HG03103 (cell line): ENCODE measurements around the gene TEAD1.
"Not testable (repeated sequence)": the region's sequence is repeated elsewhere in the genome, so short reads cannot be mapped to it uniquely, and the experiment has no call there.

ENCODE experiments used
- ATAC-seq: cut with Tn5 transposase; IDR thresholded peaks from one replicate; pipeline ENCODE4 v1.9.1; 2021; ENCODE audit warnings: low read depth; ENCODE audit not compliant: unreplicated experiment

The TEAD1 gene

DNA sequence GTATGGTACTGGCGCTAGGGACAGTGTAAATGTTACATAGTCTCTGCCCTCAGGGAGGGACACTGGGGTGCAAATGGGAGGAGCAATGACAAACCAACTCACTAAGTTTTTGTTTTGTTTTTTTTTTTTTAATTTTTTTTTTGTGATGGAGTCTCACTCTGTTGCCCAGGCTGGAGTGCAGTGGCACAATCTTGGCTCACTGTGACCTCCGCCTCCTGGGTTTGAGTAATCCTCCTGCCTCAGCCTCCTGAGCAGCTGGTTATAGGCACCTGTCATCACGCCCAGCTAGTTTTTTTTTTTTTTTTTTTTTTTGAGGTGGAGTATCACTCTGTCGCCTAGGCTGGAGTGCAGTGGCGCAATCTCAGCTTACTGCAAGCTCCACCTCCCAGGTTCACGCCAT lies 83.9 kb downstream of the TEAD1 start:
- not testable (repeated sequence) for ATAC-seq

DNA sequence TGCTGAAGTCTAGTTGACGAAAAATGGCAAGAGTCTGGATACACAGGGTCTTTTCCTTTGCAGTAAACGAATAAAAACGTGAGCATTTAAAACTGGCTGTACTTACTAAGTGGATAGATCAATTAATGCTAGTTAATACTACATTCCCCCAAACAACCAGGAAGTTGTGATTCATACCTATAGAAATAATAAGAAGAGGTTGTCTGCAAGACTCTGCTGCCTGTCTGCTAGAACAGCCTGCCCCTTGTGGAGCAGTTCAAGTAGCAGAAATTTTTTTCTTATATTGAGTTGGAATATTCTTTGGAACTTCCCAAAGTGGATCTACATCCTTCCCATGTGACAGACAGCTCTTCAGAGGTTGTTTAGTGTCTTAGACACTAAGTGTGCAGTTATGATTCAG lies 86.8 kb downstream of the TEAD1 start:
- ATAC-seq = no peak

DNA sequence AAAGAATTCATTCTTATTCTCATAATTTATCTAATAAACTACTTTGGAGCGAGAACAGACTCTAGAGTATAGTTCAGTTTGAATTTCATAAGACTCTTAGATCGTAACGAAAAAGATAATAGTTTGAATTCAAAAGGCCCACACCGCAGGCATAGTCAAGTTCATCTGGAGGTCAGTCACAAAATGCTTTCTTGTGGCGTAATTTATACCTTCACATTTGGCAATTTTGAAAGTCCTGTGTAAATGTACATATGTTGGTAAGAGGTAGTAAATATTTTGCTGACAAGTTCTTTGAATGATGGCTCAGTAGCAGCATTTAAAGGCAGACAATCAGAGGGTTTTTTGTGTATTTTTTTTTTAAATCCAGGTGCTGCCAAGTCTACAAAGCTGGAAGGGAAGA lies 88.1 kb downstream of the TEAD1 start:
- no peak for ATAC-seq

DNA sequence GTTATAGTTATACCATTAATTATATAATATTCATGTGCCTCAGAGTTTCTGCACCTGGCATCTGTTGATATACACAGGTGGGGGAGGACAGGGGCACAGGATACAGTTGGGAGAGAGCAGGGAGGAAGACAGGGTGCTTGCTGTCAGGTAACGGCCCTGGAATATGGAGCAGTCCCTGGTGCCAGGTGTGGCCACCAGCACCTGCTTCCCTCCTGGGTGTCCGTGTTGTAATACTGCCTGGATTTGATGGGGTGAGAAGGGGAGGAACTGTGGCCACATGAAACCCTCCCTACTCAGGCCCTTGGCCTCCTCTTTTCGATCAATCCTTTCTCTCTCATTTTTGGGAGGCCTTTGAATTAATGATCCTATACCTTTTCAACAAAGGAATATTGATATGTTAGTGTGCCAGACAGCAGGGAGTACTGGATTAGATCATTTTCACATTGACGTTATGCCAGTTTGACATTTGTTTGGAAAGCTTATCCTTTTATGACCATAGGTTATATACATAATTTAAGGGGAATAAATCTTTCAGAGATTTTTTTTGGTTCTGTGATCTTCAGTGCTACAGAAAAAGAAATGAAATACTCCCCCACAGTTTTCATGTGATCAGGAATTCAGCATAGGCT lies 88.6 kb downstream of the TEAD1 start:
- no peak for ATAC-seq

DNA sequence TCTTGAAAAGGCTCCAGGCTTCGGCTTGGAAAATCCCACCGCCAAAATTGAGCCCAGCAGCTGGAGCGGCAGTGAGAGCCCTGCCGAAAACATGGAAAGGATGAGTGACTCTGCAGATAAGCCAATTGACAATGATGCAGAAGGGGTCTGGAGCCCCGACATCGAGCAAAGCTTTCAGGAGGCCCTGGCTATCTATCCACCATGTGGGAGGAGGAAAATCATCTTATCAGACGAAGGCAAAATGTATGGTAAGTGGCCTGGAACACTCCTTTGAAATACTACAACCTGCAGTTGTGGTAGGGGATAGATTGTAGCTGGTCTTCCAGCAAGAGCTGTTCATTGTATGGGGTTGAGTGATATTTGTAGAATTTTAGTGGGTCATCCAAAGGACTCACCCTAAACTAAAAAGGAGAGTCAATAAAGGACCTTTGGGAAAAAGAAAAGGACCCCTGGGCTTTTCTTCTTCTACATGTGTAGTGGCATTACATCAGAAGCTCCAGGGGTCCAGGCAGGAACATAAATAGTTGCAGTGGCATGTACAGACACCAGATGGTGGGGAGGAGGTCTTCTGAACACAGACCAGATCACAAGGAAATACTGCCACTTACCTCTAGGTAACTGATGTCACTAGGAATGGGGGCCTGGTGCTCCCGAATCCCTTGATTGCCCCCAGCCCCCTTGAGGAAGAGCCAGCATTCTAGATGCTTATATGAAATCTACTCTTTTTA lies 90.1 kb downstream of the TEAD1 start:
- ATAC-seq = no peak

DNA sequence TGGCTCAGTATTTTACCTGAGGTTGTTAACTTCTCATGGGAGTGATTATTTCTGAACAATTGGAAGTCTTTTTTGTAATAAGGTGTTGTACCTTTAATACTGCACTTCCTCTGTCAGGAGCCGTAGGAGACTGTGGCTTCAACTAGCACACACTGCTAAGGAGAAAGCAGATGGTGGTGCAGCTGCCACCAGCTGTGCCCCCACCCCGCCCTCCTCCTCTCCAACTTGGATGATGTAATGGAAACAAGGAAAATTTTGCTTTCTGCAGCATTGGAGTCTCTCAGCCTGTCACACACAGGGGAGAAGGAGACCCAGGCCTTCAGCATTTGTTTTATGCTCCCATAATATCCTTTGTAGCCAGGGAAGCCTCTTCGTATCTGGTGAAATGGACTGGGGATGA lies 91.2 kb downstream of the TEAD1 start:
- ATAC-seq = no peak

DNA sequence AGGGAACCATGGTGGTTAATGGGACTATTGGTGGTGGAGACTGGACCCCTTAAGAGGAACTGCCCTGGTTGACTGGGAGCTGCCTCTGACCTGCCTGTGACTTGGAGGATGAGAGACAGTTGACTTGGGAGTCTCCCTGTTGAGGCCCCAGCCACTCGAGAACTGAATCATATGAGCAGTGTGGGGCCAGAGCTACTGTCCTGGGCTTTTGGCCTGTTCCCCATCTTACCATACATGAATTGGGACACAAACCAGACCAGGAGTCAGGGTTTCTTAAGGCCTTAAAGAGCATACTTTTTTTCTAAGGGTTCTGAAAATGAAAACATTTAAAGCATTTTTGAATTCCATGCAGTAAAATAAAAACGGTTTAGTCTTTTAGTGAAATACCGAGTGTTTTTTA lies 92.8 kb downstream of the TEAD1 start:
- ATAC-seq = no peak

DNA sequence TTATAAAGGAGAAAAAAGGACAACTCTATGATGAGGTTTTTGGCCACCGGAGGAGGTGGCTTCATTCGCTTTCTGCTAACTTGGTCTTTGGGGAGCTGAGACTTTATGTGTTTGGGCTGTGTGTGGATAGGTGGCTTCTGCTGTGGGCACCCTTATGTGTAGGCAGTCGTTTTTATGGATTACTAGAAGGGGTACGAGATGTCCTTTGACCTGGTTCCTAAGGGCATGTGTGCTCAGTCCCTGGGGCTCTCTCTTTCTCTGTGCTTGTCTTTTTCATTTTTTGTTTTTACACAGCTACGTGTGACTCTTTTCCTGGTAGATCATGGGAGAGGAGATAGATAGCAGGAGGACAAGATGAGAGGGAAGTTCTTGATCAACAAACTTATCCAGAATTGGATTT lies 93.4 kb downstream of the TEAD1 start:
- no peak for ATAC-seq

DNA sequence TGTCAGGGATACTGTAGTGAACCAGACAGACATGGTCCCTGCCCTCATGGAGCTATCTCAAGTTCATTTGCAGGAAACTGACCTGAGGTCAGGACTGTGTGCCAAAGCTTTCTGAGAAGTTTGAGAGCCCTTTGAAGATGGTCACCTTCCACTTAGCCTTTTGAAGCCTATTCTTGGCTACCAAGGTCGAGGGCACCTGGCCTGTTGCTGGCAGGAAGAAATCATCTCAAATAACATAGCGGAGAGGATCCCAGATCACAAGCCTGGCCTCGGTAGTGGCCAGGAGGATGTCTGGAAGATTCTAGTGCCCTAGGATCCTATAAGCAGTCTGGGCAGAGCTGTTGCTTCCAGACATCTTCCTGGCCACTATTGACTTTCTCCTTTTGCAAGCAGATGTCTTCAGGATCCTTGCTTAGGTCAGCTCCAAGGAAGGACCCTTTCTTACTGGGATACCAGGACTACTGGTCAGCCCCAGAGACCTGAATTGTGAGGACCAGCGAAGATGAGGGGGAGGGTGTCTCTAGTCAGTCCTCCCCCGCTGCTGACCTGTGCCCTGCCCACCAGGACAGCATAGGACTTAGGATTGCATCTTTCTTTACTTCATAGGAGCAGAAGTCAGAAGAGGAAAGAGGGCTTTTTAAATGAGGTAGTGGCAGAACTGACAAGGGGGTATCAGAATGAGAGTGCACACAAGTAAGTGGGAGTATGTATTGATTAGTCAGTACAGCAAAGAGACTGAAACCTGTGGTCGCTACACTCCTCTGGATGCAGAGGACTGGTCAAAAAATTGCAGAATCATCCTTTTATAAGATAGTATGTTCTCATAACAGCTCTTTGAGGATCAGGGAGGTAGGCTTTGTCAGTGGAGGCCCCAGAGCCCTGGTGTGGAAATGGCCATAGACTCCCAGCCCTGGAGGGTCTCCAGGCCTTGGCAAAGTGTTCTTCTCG lies 94.8 kb downstream of the TEAD1 start:
- ATAC-seq = no peak

DNA sequence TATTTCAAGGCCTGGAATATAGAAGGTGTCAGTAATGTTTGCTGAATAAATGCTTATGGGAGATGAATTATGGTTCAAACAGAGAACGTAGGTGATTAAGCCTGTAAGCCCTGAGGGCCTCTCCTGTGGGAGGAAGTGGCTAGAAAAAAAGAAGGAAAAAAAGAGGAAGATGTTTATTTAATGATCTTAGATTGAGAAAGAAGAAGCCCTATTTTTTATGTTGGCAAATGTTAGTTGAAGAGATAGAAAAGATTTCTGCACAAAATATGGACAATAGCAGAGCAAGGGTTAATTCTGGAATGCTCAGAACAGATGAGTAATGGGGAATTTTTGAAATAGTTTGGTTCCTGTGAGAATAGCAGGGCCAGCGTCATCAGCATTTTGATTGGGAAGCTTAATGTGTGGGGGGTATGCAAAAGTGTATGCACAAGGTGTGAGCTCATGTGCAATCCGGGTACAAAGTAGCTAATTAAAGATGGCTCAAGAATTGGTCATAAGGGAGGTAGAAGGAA lies 95.7 kb downstream of the TEAD1 start:
- no peak for ATAC-seq

DNA sequence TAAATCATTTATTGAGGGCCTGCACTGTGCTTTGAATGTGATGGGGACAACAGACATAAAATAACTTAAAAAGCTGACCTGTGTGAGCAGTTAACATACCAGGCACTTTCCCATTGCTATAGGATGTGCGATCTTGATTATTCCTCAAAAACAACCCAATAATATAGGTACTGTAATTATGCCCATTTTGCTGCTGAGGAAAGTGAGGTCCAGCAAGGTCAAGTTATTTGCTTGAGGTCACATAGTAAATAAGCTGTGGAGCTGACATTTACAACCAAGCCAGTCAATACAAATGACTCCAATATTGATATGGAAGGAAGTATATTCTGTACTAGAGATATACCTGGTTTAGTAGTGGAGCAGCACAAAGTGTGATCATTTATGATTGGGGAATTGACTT lies 96.2 kb downstream of the TEAD1 start:
- no peak for ATAC-seq

DNA sequence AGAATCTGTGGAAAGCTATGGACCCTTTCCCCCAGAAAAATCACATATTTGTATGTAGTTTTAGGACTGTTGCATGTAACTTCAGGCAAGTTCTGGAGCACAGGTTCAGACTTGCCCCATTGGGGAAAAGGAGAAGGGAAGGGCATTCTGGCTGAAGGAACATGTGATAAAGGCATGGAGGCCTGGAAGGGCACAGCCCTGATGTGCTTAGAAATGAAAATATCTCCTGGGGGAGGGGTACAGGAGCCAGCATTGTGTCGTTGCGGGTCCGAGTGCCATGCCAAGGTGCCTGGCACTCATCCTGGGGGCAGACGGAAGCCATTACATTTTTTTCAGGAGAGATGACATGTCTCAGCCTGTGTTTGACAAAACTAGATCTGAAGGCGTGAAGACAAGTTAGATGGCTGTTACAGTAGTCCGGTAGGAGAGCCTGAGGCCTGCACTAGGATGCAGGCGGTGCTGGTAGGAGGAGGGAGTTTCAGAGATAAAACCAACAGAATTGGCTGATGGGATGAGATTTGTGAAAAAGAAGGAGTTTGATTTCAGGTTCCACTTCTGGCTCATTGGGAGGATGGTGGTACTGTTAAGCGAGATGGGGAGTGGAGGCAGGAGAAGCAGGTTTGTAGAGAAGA lies 96.9 kb downstream of the TEAD1 start:
- ATAC-seq = no peak

DNA sequence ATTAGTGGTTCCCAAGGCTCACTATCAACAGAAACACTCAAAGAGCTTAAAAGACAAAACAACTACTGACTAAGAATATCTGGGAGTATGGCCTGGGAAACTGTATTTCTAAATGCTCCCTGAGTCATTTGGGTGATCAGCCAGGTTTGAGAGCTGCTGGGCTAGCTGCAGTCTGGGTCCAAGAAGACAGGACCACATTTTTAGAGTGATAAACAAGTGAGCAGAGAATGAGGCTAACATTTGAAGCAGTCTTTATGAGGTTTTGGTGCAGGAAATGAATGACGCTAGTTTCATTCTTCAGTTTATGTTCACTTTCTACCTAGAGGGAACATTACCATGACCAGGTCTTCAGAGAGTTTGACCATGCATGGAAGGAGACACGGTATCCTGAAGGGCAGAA lies 97.7 kb downstream of the TEAD1 start:
- ATAC-seq = no peak

DNA sequence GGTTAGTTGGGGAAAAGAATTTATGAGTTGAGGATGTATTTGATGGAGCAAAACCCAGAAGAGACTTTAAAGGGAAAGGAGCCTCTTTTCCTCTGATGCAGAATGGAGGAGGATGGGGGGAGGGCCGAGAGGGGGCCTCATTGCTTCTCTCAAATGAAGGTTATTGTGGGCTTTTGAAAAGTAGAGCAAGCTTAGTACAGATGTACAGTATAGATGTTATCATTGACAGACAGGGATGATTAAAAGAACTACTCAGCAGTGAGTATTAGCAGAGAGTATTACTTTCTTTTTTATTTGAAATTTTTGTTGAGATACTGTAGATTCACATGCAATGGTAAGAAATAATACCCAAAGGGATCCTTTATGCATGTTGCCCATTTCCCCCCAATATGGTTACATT lies 98.1 kb downstream of the TEAD1 start:
- ATAC-seq = no peak

DNA sequence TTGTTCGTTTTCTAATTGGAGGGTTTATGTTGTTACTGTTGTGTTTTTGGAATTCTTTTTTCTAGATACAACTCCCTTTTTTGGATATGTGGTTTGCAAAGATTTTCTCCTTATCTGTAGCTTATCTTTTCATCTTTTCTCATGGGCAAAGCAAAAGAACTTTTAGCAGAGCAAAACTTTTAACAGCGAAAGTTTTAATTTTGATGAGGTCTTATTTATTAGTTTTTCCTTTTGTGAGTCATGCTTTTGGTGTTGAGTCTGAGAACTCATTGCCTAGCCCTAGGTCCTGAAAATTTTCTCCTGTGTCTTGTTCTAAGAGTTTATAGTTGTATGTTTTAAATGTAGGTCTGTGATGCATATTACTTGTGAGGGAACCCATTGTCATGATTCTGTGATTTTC lies 99.4 kb downstream of the TEAD1 start:
- ATAC-seq = no peak

DNA sequence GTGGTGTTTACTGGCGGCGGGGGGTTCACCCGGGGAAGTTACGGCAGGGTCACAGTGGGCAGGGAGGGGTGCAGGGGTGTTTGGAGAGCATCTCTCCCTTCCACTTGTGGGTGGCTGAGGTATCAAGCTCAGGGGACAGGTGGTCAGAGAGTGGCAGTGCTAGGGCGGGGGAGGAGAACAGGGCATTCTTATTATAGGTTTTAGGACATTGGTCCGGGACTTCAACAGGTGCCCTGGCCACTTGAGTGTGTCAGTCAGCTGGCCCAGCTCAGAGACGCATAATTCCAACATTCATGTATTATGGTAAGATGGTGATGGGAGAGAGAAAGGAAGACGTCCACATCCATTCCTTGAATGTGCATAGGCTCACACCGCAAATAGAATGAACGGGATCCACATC lies 101.7 kb downstream of the TEAD1 start:
- no peak for ATAC-seq

DNA sequence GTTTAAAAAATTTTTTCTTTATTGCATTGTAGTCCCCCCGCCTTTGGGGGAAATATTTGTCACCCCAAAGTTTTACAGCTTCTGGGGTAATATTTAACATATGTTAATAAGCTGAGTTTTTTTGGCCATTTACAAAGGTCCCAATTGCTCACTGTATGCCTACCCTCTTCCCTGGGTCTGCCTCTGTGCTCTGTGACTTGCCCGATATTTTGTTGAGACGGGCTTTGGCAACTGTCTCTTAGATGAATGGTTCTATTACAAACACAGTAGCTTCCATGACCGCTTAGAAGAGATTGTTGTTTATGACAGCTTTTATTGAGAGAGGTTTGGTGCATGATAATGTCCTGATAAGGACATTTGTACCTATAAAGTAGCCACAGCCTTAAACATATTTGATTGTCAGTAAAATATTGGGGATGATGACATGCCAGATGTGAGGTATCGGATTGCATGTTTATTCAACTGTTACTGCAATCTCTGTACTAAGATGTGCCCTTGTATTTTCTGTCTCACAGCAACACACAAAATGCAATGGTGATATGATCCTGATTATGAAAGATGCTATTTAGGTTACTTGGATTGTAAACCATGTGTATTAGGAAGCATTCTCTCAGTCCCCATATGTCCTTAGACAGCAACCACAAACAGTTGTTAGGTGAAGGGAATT lies 103.1 kb downstream of the TEAD1 start:
- no peak for ATAC-seq

DNA sequence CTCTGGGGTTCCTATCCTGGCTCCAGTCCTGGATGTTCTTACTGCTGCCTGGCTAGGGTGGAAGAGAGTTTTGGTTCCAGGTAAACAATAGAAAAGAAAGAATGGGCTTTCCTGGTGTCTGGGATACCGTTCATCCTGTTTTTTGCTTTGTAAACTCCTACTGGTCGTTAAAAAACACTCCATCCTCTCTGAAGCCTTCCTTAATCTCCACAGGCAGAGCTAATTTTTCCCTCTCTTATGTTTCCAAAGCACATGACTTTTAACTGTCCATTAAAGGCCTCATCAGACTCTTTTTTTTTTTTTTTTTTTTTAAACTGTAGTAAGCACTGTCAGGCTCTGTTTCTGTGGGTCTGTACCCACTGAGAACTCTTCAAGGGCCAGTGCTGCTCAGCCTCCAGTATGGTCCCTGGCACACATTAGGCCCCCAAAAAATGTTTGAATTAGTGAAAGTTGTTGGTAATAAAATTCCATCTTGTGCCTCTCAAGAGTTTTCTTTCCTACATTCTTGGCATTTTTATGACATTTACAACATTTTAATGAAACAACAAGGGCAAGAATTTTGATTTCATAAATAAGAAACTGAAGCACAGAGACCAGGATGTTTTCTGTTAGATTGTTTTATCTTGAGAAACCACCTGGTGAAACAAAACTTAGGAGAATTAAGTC lies 104.2 kb downstream of the TEAD1 start:
- no peak for ATAC-seq

DNA sequence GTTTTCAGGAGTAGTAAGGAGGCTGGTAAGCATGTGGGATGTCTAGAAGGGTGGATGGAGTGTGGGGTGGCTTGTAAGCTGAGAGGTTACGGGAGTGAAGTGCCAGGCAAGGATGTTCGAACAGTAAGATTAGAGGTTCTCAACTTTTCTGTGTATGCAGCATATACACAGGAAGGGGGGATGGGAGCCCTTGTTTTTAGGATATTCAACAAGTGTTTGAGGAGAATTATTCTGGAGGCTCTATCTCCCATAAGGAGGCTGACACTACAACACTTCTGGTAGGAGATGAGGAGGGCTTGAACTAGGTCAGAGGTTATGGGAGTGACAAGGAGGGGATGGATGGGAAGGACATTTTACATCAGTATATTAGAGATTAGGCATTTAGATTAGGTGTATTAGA lies 109.5 kb downstream of the TEAD1 start:
- no peak for ATAC-seq

DNA sequence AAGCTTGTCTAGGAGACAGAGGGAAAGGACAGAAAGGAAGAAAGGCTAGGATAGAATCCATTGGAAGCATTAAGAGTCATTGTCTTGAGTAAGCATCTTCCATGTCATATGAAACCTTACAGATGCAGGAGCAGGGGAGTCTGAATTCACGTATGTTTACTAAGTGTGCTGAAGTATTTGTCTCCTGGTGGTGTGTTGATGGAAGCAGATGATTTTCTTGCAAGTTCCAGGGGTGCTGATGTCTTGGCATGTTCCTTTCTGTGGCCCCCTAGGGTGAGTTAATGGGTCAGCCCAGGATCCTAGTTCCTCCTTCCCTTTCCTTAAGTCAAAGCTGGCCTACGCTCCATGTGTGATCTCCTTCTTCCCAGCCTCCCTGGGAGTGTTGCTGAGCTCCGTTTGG lies 110.2 kb downstream of the TEAD1 start:
- no peak for ATAC-seq
